Measurements from ENCODE around the gene MAP2.

GRCh38 chr2:209653134-209653533 is 229.3 kb downstream of the MAP2 start:
- TF ChIP-seq TP53 (CRISPR knock-in tag; conservative IDR thresholded peaks at IDR 0.05) (no peak), EZH2 (conservative IDR thresholded peaks at IDR 0.05; ENCODE audit: low read depth, low read length) (no peak), RAD21 (CRISPR knock-in tag; IDR thresholded peaks at IDR 0.05) (no peak), ZFX (CRISPR knock-in tag; IDR thresholded peaks at IDR 0.05; ENCODE audit: low read depth) (no peak), JUNB (CRISPR knock-in tag; IDR thresholded peaks at IDR 0.05; ENCODE audit: borderline replicate concordance) (no peak), NFRKB (IDR thresholded peaks at IDR 0.05) (no peak), TCF7L2 (IDR thresholded peaks at IDR 0.05; ENCODE audit: low read depth, low read length) (no peak)
- TF ChIP-seq, protein P1, sequence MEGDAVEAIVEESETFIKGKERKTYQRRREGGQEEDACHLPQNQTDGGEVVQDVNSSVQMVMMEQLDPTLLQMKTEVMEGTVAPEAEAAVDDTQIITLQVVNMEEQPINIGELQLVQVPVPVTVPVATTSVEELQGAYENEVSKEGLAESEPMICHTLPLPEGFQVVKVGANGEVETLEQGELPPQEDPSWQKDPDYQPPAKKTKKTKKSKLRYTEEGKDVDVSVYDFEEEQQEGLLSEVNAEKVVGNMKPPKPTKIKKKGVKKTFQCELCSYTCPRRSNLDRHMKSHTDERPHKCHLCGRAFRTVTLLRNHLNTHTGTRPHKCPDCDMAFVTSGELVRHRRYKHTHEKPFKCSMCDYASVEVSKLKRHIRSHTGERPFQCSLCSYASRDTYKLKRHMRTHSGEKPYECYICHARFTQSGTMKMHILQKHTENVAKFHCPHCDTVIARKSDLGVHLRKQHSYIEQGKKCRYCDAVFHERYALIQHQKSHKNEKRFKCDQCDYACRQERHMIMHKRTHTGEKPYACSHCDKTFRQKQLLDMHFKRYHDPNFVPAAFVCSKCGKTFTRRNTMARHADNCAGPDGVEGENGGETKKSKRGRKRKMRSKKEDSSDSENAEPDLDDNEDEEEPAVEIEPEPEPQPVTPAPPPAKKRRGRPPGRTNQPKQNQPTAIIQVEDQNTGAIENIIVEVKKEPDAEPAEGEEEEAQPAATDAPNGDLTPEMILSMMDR (CRISPR knock-in tag; IDR thresholded peaks at IDR 0.05): no peak

Data from HepG2 (cell line).